Mesenchymal stem cell (in vitro differentiated cells and primary cell): Measurements from ENCODE around the gene HPS1.

Source experiments
- DNase-seq: peaks from one replicate; pipeline ENCODE4 v3.0.0-alpha.2; 2013
- H2AFZ ChIP-seq: one replicate; pipeline ENCODE4 v1.6.1; 2013; ENCODE audit warnings: low read depth, mild to moderate bottlenecking, control low read depth, inconsistent platforms, low read length, moderate library complexity
- H2AK5ac ChIP-seq: 2 replicates; pipeline ENCODE4 v1.6.1; 2013; ENCODE audit warnings: low read length, moderate library complexity, mild to moderate bottlenecking, inconsistent platforms; ENCODE audit not compliant: severe bottlenecking
- H2BK120ac ChIP-seq: one replicate; pipeline ENCODE4 v1.6.1; 2013; ENCODE audit warnings: low read depth, mild to moderate bottlenecking, inconsistent platforms, low read length, moderate library complexity
- H2BK12ac ChIP-seq, 2 experiments: one replicate each; pipeline ENCODE4 v1.6.1; 2013; ENCODE audit warnings: inconsistent platforms in 2 of 2, low read length in 2 of 2, mild to moderate bottlenecking in 2 of 2, moderate library complexity in 2 of 2, control low read depth in 1 of 2
- H2BK15ac ChIP-seq: one replicate; pipeline ENCODE4 v1.6.1; 2013; ENCODE audit warnings: mild to moderate bottlenecking, low read depth, inconsistent platforms; ENCODE audit not compliant: poor library complexity, severe bottlenecking
- H2BK5ac ChIP-seq: 2 replicates; pipeline ENCODE4 v1.6.1; 2013; ENCODE audit warnings: low read depth, mild to moderate bottlenecking, low read length, control low read depth, inconsistent platforms; ENCODE audit not compliant: poor library complexity, severe bottlenecking
- H3K14ac ChIP-seq, 2 experiments: one replicate each; pipeline ENCODE4 v1.6.1; 2013; ENCODE audit warnings: inconsistent platforms in 2 of 2, low read length in 2 of 2, control low read depth in 1 of 2, mild to moderate bottlenecking in 1 of 2, moderate library complexity in 1 of 2
- H3K18ac ChIP-seq, 2 experiments: one replicate each; pipeline ENCODE4 v1.6.1; 2013; ENCODE audit warnings: inconsistent platforms in 2 of 2, low read length in 2 of 2, control low read depth in 1 of 2, low read depth in 1 of 2, mild to moderate bottlenecking in 1 of 2
- H3K23ac ChIP-seq, 2 experiments: one replicate each; pipeline ENCODE4 v1.6.1; 2013; ENCODE audit warnings: inconsistent platforms in 2 of 2, low read length in 2 of 2, mild to moderate bottlenecking in 2 of 2, moderate library complexity in 2 of 2, control low read depth in 1 of 2
- H3K27ac ChIP-seq: 2 replicates; pipeline ENCODE4 v1.5.1; 2013; ENCODE audit warnings: mild to moderate bottlenecking, moderate library complexity, low read length, control low read depth, inconsistent platforms; ENCODE audit not compliant: poor library complexity, severe bottlenecking
- H3K27me3 ChIP-seq, 2 experiments: 2 replicates each; pipeline versions ENCODE4 v1.6.1 to v1.7.0; 2013; ENCODE audit warnings: low read length in 2 of 2, mild to moderate bottlenecking in 2 of 2, moderate library complexity in 2 of 2, control low read depth in 1 of 2, inconsistent platforms in 1 of 2; ENCODE audit not compliant: control insufficient read depth in 1 of 2, insufficient read depth in 1 of 2
- H3K36me3 ChIP-seq, 2 experiments: 2 replicates each; pipeline versions ENCODE4 v1.6.1 to v1.7.0; 2013; ENCODE audit warnings: low read length in 2 of 2, control low read depth in 1 of 2, inconsistent platforms in 1 of 2, low read depth in 1 of 2, mild to moderate bottlenecking in 1 of 2; ENCODE audit not compliant: insufficient read depth in 2 of 2, control insufficient read depth in 1 of 2
- H3K4ac ChIP-seq, 2 experiments: one replicate each; pipeline ENCODE4 v1.6.1; 2013; ENCODE audit warnings: inconsistent platforms in 2 of 2, low read length in 2 of 2, mild to moderate bottlenecking in 2 of 2, moderate library complexity in 2 of 2, control low read depth in 1 of 2, low read depth in 1 of 2
- H3K4me1 ChIP-seq: 2 replicates; pipeline ENCODE4 v1.6.1; 2013; ENCODE audit warnings: low read depth, low read length, control low read depth; ENCODE audit not compliant: control insufficient read depth, insufficient read depth
- H3K4me2 ChIP-seq: 2 replicates; pipeline ENCODE4 v1.6.1; 2013; ENCODE audit warnings: low read length, mild to moderate bottlenecking, inconsistent platforms; ENCODE audit not compliant: poor library complexity, severe bottlenecking
- H3K4me3 ChIP-seq, 2 experiments: 2 replicates each; pipeline versions ENCODE4 v1.5.1 to v1.7.0; 2013; ENCODE audit warnings: low read length in 2 of 2, mild to moderate bottlenecking in 2 of 2, control low read depth in 1 of 2, low read depth in 1 of 2; ENCODE audit not compliant: insufficient read depth in 1 of 2
- H3K79me1 ChIP-seq: replicated peaks from 2 replicates; pipeline ENCODE4 v1.6.1; 2013; ENCODE audit warnings: mild to moderate bottlenecking, control low read depth, low read length, inconsistent platforms; ENCODE audit not compliant: poor library complexity, severe bottlenecking
- H3K9ac ChIP-seq: 2 replicates; pipeline ENCODE4 v1.7.0; 2013; ENCODE audit warnings: mild to moderate bottlenecking, low read length, moderate library complexity
- H3K9me3 ChIP-seq: 2 replicates; pipeline ENCODE4 v1.7.0; 2013; ENCODE audit warnings: mild to moderate bottlenecking, low read length; ENCODE audit not compliant: control insufficient read depth
- H4K8ac ChIP-seq: one replicate; pipeline ENCODE4 v1.6.1; 2013; ENCODE audit warnings: inconsistent platforms, mild to moderate bottlenecking, low read length, moderate library complexity
- H4K91ac ChIP-seq: one replicate; pipeline ENCODE4 v1.6.1; 2013; ENCODE audit warnings: mild to moderate bottlenecking, low read length, inconsistent platforms
- WGBS: methylation state at CpG from one replicate; pipeline ENCODE4 v1.1.7; 2013; ENCODE audit warnings: mixed read lengths; 5-methylcytosine and 5-hydroxymethylcytosine counted together

HPS1 gene

GRCh38 chr10:98488669-98489430 lies 42.1 kb upstream of the HPS1 start:
- no peak overlapping the region for H2BK5ac ChIP-seq
- no peak overlapping the region for H3K23ac ChIP-seq
- no peak overlapping the region for H4K91ac ChIP-seq
- H3K27ac ChIP-seq = no peak overlapping the region
- no peak overlapping the region for H2BK12ac ChIP-seq
- no peak overlapping the region for H2BK120ac ChIP-seq
- no peak overlapping the region for H2AK5ac ChIP-seq
- no peaks in the 10 kb centered on the region for H3K79me1 ChIP-seq
- H2BK15ac ChIP-seq = no peak overlapping the region
- no peak overlapping the region for H3K4me2 ChIP-seq
- H3K4ac ChIP-seq = no peak overlapping the region
- no peaks in the 10 kb centered on the region for H3K36me3 ChIP-seq
- peak overlapping the region in 1 of 2 experiments; percentile 1 for H3K4me3 ChIP-seq
- no peak overlapping the region for H3K18ac ChIP-seq
- H4K8ac ChIP-seq = no peak overlapping the region
- peaks cover 10% of the 10 kb centered on the region for H3K9me3 ChIP-seq
- WGBS = no CpG with 5 or more reads among the region's 1 CpG
- no peaks in the 10 kb centered on the region for H3K4me1 ChIP-seq
- peak overlapping the region; percentile 62 for H3K9ac ChIP-seq
- H3K27me3 ChIP-seq = no peaks in the 10 kb centered on the region
- no peak overlapping the region for H2AFZ ChIP-seq
- H3K14ac ChIP-seq = no peak overlapping the region
- DNase-seq = no peak

GRCh38 chr10:98487649-98488048 lies 40.9 kb upstream of the HPS1 start:
- WGBS = 98% methylated on average over 2 of the region's 3 CpGs

DNA sequence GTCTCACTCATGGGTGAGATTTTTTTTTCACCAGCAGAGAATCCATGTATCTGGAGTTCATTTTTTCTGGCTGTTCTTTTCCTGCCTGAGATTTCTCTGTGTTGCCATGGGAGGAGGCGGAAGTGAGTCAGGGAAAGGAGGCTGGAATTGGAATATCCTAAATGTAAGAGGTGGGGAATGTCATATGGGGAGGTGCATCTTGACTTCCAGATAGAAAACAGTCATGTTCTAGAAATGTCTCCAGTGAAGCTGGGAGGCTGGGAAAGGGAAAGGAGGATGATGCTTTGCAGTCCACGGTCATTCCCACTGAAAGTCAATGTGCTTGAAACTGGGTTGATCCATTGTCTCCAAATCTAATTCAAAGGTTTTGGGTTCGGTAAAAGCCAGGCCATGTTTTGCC lies 39.7 kb upstream of the HPS1 start:
- Histone ChIP-seq H3K23ac (no peak overlapping the region), H4K8ac (peak overlapping the region; percentile 42), H3K9me3 (peaks cover 5% of the 10 kb centered on the region), H3K79me1 (no peaks in the 10 kb centered on the region), H4K91ac (no peak overlapping the region), H2BK120ac (peak overlapping the region; percentile 44), H3K4me2 (no peak overlapping the region), H3K36me3 (no peaks in the 10 kb centered on the region), H3K27ac (no peak overlapping the region), H2BK15ac (no peak overlapping the region), H2AFZ (no peak overlapping the region), H3K18ac (no peak overlapping the region), H3K4me3 (peak overlapping the region in 1 of 2 experiments; percentile 21), H3K14ac (no peak overlapping the region), H3K27me3 (no peaks in the 10 kb centered on the region), H3K4ac (no peak overlapping the region), H2AK5ac (no peak overlapping the region), H3K9ac (peak overlapping the region; percentile 79), H3K4me1 (no peaks in the 10 kb centered on the region), H2BK5ac (no peak overlapping the region), H2BK12ac (peak overlapping the region in 1 of 2 experiments; percentile 21)
- 67% methylated on average over 2 of the region's 3 CpGs for WGBS
- peak; percentile 73 for DNase-seq

More at GRCh38 chr10:98487649-98488048, 40.9 kb upstream of the HPS1 start:
- no peak overlapping the region for H2BK120ac ChIP-seq
- H2AFZ ChIP-seq = no peak overlapping the region
- peaks cover 6% of the 10 kb centered on the region for H3K9me3 ChIP-seq
- no peak overlapping the region for H4K91ac ChIP-seq
- H3K79me1 ChIP-seq = no peaks in the 10 kb centered on the region
- no peaks in the 10 kb centered on the region for H3K36me3 ChIP-seq
- no peaks in the 10 kb centered on the region for H3K27me3 ChIP-seq
- no peak overlapping the region for H3K4me2 ChIP-seq
- H2BK5ac ChIP-seq = no peak overlapping the region
- H3K4me3 ChIP-seq = no peak overlapping the region
- H3K18ac ChIP-seq = no peak overlapping the region
- H3K4me1 ChIP-seq = no peaks in the 10 kb centered on the region
- H3K14ac ChIP-seq = no peak overlapping the region
- H3K23ac ChIP-seq = no peak overlapping the region
- no peak overlapping the region for H3K4ac ChIP-seq
- H2AK5ac ChIP-seq = no peak overlapping the region
- no peak overlapping the region for H4K8ac ChIP-seq
- DNase-seq = no peak
- no peak overlapping the region for H3K9ac ChIP-seq
- no peak overlapping the region for H2BK15ac ChIP-seq
- no peak overlapping the region for H2BK12ac ChIP-seq
- H3K27ac ChIP-seq = no peak overlapping the region

- H3K9ac ChIP-seq = peak overlapping the region; percentile 79
- peak overlapping the region in 1 of 2 experiments; percentile 43 for H3K4ac ChIP-seq
- peak overlapping the region; percentile 47 to 61 for H2BK12ac ChIP-seq
- H3K23ac ChIP-seq = no peak overlapping the region
- peak overlapping the region; percentile 45 for H4K8ac ChIP-seq
- no peak for DNase-seq
- H3K27ac ChIP-seq = no peak overlapping the region
- peak overlapping the region in 1 of 2 experiments; percentile 57 for H3K18ac ChIP-seq
- H2AFZ ChIP-seq = no peak overlapping the region
- H3K4me2 ChIP-seq = no peak overlapping the region
- H3K9me3 ChIP-seq = peaks cover 5% of the 10 kb centered on the region
- H3K4me3 ChIP-seq = peak overlapping the region in 1 of 2 experiments; percentile 21
- 62% methylated on average over 2 of the region's 2 CpGs for WGBS
- peak overlapping the region; percentile 44 for H2BK120ac ChIP-seq
- no peaks in the 10 kb centered on the region for H3K36me3 ChIP-seq
- H3K27me3 ChIP-seq = no peaks in the 10 kb centered on the region
- no peak overlapping the region for H3K14ac ChIP-seq
- no peak overlapping the region for H4K91ac ChIP-seq
- no peaks in the 10 kb centered on the region for H3K79me1 ChIP-seq
- no peak overlapping the region for H2BK5ac ChIP-seq
- no peak overlapping the region for H2BK15ac ChIP-seq
- no peak overlapping the region for H2AK5ac ChIP-seq
- no peaks in the 10 kb centered on the region for H3K4me1 ChIP-seq
These were observed 39.2 kb upstream of the HPS1 start for GRCh38 chr10:98485959-98486358.
